HFF-Myc (cell line): ENCODE measurements around the gene APOL1.
"Not testable (repeated sequence)": the region's sequence is repeated elsewhere in the genome, so short reads cannot be mapped to it uniquely, and the experiment has no call there.

Experiments used
- DNase-seq: peaks from one replicate; pipeline ENCODE4 v3.0.0-alpha.2; 2011; ENCODE audit warnings: low read depth; ENCODE audit errors: extremely low read depth
- H3K4me3 ChIP-seq: replicated peaks from 2 replicates; pipeline ENCODE4 v1.5.1; 2011; ENCODE audit warnings: low read depth, mild to moderate bottlenecking, control low read depth, low read length
- TF ChIP-seq, protein P1 (sequence below): IDR thresholded peaks from 2 replicates; pipeline ENCODE4 v1.5.1; 2012; ENCODE audit warnings: mild to moderate bottlenecking, low read depth, low read length, control low read depth; ENCODE audit errors: missing control alignments

Gene APOL1

DNA sequence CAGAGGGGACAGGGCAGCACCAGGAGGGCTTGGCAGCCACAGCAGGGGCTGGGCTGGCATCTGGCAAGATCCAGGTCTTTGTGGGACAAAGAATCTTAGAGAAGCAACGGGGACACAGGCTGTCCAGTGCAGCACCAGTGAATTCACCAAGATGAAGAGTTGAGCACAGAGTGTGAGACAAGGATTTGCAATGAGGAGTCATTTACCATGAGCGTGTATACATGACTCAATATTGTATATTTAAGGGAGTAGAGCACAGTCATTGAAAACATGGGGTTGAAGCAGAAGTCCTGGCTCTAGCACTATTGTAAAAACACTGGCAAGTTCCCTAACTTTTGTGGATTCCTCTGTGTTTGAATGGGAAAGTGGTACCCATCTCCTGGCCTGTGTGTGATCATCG lies 3.5 kb downstream of the APOL1 start:
- H3K4me3 ChIP-seq: no peak overlapping the region
- TF ChIP-seq, protein P1, sequence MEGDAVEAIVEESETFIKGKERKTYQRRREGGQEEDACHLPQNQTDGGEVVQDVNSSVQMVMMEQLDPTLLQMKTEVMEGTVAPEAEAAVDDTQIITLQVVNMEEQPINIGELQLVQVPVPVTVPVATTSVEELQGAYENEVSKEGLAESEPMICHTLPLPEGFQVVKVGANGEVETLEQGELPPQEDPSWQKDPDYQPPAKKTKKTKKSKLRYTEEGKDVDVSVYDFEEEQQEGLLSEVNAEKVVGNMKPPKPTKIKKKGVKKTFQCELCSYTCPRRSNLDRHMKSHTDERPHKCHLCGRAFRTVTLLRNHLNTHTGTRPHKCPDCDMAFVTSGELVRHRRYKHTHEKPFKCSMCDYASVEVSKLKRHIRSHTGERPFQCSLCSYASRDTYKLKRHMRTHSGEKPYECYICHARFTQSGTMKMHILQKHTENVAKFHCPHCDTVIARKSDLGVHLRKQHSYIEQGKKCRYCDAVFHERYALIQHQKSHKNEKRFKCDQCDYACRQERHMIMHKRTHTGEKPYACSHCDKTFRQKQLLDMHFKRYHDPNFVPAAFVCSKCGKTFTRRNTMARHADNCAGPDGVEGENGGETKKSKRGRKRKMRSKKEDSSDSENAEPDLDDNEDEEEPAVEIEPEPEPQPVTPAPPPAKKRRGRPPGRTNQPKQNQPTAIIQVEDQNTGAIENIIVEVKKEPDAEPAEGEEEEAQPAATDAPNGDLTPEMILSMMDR: no peak
- no peak for DNase-seq

DNA sequence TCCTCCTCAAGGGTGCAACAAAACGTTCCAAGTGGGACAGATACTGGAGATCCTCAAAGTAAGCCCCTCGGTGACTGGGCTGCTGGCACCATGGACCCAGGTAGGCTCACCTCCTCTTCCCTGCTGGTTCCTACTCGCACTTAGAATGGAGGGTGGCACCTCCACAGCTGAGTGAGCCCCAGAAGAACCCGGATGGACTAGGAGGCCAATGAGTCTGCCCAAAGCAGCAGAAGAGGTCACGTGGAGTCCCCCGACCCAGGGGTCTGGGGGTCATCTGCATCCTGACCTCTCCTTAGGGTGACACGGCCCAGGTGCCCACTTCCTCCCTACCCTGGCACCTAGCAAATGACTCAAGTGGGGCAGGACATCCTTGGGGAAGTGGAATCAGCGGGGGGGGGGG lies 4.4 kb downstream of the APOL1 start:
- DNase-seq: no peak
- H3K4me3 ChIP-seq: no peak overlapping the region
- TF ChIP-seq, protein P1: no peak

DNA sequence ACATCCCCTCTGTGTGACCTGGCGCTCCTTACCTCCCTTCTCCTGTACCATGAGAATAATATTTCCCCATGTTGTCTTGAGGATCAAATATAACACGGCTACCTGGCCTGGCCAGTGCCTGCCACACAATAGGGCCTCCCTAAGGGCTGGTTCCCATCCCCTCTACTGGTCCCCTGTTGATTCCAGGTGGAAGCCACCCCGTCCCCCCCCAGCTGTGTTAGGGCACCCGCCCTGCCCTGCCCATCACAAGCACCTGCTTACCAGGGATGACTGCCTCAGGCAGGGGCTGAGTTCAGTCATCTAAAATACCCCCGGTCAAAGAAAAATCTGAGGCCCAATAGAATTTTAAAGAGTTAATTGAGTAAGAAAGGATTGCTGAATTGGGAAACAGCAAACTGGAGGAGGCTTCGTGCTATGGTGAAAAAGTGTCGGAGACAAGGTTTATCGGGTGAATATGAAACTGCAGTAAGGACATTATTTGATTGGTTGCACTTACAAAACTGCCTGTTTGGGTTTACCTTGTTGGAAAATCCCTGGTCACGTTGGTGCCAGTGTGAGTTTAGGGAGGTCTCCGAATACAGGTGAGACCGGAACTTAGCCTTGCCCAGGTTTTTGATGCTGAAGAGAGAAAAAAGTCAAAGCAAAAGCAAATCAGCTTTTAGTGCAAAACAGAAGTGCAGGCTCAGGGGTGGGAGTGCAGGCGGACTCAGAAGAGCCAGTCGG lies 5.2 kb downstream of the APOL1 start:
- H3K4me3 ChIP-seq: no peak overlapping the region
- no peak for DNase-seq
- TF ChIP-seq, protein P1: no peak

DNA sequence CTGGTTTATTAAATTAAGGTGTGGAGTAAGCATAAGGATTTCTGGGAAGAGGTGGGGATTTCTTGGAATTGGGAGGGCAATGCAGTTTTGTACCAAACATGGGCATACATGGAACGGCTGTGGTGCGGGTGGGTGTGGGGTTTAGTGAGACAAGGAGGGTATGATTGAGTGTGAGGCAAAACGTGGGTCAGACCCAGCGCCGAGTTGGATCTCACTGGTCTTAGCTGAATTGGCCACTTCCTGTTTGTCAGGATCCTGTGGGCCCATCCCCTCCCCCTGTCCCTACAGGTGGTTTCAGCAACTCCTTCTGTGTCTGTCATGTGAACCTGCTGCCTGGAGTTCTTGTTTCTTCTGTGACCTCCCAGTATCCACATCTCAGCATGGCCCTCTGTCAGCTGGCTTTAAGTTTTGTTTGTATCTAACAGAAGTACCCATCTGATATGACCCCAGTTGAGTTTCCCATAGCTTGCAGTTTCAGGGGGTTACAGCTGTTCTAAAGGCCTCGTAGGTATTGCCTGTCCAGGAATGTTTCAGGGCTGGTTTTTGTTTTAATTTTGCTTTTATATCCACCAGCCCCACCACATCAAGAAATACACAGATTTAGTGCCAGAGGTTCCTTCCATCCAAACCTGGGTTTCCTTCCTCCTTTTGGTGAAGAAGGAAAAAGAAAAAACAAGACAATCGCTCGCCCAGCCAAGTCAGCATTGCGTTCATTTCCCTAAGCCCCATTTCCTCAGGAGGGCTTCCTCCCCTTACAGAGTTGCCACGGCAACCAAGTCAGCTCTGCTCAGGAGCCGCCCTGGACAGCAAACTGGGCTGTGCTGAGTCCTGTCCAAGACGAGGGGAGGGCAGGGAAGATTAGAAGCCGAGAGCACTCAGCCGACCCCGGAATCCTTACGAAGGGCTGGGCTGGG lies 6.0 kb downstream of the APOL1 start:
- no peak overlapping the region for H3K4me3 ChIP-seq
- TF ChIP-seq, protein P1: no peak
- DNase-seq: no peak

DNA sequence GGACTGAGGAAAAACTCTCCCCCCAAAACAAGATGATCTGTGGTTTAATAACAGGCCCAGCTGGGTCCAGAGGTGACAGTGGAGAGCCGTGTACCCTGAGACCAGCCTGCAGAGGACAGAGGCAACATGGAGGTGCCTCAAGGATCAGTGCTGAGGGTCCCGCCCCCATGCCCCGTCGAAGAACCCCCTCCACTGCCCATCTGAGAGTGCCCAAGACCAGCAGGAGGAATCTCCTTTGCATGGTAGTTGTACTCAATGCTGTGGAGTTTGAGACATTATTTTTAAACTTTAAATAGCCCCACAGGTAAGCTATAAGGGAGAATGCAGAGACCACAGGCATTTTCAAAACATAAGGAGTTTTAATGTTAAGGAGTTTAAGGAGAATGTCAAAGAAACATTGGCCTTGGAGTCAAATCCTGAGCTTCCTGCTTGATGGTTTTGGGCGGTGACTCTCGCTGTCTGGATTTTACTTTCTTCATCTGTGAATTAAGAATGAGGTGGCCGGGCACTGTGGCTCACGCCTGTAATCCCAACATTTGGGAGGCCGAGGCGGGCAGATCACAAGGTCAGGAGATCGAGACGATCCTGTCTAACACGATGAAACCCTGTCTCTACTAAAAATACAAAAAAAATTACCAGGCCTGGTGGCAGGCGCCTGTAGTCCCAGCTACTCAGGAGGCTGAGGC lies 6.8 kb downstream of the APOL1 start:
- TF ChIP-seq, protein P1: no peak
- DNase-seq: no peak
- H3K4me3 ChIP-seq: no peak overlapping the region

DNA sequence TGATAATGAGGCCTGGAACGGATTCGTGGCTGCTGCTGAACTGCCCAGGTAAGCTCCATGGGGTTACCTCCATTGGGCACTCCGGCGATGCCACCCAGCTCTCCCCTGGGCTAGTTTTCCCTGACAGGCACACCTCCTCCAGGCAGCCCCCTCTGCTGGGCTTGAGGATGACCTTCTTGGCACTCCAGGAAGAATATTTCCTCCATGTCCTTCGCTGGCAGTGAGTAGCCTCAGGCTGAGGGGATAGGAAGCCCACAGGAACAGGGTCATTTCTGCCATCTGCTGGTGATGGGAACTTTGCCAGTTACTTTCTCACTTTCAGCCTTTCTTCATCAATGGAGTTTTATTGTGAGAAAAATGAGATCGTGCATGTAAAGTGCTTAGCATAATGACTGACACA lies 8.7 kb downstream of the APOL1 start:
- not testable (repeated sequence) for DNase-seq, H3K4me3 ChIP-seq

DNA sequence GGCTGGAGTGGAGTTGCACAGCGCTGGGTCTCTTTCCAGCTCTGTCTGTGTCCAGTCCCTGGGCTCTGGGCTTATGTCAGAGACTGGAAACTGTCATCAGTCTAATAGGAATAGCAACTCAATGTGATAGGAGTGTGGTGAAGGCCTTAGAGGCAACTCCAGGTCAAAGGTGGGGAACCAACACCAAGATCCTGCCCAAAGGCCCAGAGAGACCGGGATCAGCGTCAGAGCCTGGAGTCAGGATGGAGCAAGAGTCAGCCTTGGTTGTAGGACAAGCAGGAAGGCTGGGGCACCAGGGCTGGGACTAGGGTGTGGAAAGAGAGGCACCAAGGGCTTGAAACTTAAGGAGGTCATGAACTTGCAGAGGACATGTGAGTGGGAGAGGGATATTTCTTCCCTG lies 9.4 kb downstream of the APOL1 start:
- not testable (repeated sequence) for DNase-seq, H3K4me3 ChIP-seq

DNA sequence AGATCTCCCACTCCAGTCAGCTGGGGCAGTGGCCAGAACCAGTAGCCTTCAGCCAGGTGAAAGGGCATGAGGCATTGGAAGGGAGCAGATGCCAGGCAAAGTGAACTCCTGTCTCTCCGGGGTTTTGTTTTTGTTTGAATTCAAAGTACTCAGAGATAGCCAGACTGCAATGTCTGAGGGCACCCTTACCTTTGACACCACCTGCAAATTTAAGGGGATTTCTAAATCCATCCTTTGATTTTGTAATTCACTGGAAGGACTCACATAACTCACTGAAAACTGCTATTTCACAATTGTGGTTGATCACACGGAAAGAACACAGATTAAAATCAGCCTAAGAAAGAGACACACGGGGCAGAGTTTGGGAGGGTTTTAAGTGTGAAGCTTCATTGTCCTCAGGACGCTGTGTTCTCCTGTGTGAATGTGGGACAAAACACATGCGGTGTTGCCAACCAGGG lies 10.3 kb downstream of the APOL1 start:
- DNase-seq, H3K4me3 ChIP-seq: not testable (repeated sequence)

DNA sequence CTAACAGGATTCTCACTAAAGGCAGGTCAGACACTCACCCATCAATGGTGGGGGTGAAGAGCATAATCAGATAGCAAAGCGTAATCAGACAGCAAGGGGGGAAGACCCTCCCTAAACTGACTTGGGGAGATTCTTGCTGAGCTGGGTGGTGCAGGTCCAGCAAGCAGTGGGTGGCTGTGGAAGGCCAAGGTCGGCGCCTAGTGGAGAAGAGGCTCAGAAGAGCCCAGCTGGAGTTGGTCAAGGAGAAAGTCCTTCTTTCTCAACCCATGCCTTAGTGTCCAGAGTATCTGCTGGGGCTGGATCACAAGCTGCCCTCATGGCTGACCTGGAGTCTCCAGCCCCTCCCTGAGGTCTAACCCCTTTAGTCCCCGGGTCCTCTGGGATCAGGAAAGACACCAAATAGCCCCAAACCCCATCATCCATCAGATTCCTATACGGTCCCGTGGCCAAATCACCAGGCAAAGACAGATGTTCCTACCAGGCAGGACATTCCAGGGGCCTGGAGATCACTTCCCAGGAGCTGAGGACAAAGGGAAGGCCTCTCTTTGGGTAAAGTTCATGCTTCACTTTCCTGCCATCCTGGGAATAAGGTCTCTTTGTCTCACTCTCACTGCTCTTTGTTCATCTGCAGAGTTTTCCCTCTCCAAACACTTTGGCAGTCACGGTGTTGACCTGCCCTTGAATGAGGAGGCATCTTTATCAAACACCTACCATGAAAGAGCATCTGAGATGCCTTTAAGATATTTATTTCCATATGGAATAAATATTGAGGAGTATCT lies 11.1 kb downstream of the APOL1 start:
- not testable (repeated sequence) for H3K4me3 ChIP-seq, DNase-seq
